AML-193 (cell line): Measurements from ENCODE around the gene NRXN3.

Experiments used
- DNase-seq, 2 experiments: peaks; one replicate each; lab custom pipeline; 2025; lab: John Stamatoyannopoulos, UW

NRXN3 gene

DNA sequence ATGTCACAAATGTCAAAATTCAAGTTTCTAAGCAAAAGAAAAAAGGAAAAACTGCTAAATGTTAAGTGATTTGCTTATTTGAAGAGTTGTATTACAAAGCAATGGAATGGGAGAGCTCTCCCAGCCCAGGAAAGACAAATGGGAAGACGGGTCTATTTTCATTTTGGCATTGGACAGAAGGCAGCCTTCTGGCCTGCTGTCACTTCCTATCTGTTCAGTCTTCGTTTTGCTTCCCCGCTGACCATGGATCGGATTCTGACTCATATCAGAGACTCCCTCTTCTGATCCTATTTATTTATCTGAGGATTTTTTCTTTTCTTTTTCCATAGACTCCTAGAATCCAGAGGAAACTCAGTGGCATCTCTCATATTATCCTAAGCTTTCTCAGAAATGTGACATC is 1406.3 kb downstream of the NRXN3 start:
- DNase-seq = no peak

DNA sequence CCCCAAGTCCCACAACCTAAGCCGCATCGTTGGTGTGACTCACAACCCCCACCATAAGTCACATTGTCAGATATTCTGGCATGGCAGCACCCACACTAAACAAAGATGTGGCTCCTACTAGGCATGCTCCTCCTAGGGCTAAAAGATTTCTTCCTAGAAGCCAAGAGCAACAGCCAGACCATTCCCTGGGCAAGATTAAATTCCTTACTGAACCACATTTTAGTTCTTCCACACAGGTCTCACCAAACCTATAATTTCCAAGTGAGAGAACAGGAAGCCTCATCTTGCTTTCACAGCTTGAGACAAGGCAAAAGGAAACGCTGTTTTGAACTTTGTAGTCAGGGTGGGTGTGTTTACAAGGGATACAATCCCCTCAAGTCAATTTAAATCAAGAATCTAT is 1408.3 kb downstream of the NRXN3 start:
- no peak for DNase-seq

DNA sequence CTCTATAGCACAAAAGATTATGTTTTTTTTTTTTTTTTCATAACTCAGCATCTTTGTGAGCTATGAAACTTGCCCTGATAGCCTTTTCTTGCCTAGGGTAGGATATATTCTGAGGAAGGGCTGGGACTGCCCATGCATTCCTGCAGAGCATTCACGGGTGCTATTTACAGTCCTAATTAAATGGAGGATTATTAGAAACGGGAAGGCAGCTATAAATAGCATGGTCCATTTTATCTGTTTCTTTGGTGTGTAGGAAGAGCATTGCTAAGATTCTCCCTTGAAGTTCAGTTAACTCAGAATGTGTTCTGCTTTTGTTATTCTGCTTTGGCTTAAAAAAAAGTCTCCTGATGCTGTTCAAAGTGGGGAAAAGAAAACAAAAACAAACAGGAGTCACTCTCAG is 1410.2 kb downstream of the NRXN3 start:
- DNase-seq = no peak

DNA sequence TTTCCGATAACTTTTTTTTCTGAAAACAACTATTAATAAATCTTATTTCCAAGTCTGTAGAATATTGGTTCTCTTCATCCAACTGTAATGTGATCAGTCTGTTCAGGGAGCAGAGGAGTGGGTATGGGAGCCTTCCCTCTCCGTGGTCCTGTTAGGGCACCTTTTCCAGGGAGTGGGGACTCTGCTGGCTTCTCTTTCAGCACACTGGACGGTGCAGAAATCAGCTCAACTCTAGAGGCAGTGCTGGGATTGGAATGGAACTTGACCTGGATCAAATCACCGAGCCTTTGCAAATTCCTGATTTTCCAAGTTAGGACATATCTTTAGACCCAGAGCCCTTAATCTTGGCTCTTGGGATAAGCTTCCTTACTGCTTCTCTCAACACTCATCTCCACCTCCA is 1410.7 kb downstream of the NRXN3 start:
- DNase-seq = no peak

DNA sequence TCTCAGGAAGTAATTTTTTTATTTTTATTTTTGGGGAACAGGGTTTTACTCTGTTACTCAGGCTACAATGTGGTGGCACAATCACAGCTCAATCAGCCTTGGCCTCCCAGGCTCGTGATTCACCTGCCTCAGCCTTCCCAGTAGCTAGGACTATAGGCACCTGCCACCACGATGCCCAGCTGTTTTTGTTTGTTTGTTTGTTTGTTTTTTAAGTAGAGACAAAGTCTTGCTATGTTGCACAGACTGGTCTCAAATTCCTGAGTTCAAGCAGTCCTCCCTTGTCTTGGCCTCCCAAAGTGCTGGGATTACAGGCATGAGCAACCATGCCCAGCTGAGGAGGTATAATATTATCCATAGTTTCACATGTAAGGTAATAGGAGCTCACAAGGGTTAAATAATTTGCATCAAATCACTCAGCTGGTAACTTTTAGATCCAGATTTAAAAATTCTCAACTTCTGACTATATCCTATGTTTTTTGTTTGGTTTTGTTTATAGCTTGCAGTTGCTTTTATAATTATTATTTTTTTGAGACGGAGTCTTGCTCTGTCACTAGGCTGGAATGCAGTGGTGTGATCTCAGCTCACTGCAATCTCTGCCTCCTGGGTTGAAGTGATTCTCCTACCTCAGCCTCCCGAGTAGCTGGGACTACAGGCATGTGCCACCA is 1411.9 kb downstream of the NRXN3 start:
- DNase-seq = no peak

DNA sequence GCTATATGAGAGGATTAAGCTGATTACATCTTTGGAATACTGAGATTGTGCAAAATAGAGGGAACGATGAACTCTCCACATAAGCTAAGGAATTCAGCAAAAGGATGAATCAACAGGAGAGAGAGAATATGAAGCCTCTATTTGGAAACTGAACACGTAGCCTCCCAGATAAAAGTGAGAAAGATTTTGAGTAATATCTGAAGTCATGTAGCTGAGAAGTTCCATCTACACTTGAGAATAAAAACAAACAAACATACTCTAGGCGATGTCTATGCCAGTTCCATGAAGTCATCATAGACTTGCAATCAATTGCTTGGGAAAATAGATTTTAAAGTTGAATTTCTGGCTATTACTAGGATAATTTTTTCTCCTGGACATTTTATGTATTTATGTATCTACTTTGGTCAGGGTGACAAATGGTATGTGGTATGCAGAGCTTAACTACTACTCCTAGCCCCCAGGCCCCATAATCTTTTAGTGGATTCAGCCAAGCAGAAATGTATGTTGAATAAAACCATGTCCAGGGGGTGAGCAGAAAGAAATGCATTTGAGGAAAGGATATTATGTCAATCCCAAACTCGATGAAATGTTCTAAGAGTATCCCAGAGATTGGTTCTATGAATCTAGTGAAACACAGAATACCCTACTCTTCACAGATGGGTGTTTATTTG is 1413.7 kb downstream of the NRXN3 start:
- no peak for DNase-seq

DNA sequence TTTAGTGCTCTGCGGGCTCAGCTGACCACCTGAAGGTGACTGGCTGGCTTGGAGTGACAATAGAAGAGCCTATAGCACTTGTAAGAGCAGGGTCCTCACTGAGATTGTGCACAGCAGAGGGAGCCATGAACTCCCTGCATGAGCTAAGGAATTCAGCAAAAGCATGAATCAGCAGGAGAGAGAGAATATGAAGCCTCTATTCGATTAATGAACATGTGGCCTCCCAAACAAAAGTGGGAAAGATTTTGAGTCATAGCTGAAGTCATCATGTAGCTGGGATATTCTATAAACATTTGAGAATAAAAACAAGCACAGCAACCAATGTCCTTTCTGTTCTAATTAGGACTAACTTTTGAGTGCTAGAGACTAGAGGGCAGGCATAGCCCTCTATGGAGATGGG is 1414.5 kb downstream of the NRXN3 start:
- DNase-seq = no peak

DNA sequence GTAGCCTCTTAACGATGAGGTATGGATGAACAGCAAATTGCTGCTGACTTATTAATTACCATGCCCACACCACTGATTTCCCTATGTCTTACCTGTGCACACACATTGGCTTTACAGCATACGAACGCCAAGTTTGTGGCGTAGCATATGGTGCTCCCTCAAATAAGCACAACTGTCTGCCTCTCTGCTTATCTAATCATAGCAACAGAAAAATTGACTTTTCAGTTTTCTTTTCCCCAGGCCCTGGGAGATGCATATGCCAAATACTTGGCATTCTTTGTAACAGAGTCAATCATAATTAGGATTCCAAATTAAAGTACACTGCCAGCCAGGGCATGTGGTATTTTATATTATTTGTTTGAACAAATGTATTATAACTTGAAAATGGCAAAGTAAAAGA is 1415.7 kb downstream of the NRXN3 start:
- no peak for DNase-seq

DNA sequence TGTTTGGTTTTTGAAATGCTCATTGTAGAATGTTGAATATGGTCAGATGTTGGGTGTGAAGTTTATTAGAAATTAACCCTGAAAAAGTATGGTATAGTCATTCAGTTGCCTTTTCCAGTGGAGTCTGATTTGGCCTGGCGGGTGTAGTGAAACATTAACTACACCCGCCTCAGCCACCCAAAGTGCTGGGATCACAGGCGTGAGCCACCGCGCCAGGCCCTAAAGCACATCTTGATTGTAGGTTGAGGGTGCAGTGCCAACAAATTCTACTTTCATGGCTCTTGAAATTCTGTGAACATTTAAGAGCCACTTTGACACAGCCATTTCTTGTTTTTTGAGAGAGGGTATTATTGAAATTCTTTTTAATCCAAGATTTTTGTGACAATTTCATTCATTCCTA is 1416.2 kb downstream of the NRXN3 start:
- no peak for DNase-seq

DNA sequence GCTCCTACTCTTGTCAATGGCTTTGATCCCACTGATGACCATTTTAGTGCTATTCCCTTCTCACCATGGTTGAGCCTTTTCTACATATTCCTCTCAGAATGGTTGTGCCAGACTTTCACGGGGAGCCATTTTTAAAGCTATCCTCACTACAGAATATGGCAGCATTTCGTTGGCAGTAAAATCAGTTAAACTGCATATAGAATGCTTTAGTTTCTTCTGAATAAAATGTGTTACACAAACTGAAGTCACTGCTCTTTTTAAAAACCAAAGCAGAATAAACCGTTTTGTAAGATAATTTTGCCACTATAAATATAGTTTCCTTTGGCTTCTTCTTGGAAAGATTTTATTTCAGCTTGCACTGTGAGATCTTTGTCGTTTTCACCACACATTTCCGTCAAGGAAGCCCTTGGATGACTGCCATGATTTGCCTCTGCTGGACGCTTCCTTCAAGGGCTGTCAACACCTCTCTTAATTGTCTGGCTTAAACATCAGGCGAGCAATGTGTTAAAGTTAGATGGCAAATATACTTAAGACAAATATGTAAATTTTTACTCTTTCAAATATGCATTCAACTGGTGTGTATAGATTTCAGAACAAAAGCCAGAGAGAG is 1416.9 kb downstream of the NRXN3 start:
- DNase-seq = no peak

DNA sequence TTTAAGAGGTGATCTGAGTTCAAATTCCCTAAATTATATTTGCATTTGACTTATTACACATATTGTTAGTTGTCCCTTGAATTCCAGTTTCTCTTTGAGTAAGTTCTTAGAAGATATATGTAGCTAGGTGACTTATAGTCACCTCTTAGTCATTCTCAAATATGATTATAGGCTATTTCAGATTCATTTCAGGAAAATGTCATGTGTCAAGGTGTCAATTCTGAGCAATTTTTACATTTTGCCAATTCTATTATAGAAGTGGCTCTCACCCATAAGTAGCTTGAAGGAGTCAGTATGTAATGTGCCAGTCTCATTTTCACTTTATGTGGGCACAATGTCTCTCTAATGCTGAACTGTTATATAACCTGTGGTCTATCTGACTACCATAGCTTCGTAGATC is 1417.7 kb downstream of the NRXN3 start:
- DNase-seq = no peak

DNA sequence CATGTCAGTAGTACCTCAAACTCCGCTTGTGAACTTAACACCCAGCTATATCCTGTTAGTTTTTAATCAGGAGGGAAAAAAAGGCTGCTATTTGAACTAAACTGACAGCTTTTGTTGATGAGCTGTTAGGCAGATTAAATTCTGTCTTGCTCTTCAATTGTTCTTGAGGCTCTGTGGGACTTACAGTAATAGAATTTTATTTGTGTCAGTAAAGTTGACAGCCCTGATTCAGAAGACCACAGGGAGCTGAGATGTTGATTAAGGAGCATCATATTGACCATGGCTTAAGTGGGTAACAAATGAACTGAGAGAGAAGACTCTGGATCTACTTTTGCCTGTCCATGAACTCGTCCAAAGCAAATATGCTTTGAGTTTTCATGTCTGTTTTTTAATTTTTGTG is 1418.2 kb downstream of the NRXN3 start:
- DNase-seq = no peak

DNA sequence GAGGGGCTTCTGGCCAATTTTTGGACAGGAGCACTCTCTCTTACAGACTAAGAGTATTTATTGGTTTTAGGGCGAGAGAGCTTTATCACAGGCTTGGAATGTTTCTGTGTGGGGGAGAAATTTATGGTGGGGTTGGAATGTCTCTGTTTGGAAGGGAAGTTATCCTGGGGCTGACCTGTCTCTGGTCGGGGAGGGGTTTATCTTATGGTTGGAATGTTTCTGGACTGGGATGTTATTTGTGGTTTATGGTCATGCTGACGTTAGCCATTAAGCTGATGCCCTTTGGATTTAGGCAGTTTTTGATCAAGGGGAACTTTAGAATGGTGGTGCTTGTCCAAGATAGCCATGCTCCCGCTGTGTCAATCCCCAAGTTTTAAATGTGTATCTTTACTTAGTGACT is 1426.4 kb downstream of the NRXN3 start:
- DNase-seq = no peak

DNA sequence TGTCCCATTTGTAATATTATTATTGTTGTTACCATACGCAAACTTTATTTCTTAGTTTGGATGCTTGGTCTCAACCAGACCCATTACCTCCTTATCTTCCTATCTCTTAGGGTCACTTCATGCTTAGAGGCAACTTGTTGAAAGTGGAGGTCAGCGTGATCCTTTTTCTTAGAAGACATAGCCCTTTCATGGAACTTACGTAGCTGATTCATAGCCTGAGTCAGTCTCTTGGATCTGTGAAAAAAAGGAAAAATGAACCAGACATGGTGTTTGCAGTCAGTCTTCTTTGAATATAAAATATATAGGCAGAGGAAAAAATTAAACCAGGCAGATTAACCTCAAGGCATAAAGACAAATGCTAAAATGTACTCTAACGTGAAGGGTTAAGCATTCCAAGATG is 1427.4 kb downstream of the NRXN3 start:
- no peak for DNase-seq

DNA sequence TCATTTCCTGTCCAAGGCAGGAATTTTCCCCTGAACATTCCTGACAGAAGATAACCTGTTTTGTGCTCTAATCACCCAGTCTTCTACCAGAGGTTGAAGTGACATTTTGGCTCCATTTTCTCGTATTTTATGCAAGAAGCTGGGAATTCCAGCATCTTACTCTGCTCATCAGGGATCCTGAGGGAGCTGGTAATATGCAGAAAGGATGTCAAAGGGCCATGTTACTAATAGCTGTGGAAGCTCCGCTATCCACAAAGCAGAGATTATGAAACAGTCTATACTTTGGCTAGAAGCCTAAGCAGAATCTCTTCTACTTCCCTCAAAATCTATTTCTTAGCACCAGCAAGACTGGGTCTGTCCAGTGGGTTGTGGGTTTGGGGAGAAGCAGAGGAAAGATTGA is 1428.2 kb downstream of the NRXN3 start:
- DNase-seq = no peak

DNA sequence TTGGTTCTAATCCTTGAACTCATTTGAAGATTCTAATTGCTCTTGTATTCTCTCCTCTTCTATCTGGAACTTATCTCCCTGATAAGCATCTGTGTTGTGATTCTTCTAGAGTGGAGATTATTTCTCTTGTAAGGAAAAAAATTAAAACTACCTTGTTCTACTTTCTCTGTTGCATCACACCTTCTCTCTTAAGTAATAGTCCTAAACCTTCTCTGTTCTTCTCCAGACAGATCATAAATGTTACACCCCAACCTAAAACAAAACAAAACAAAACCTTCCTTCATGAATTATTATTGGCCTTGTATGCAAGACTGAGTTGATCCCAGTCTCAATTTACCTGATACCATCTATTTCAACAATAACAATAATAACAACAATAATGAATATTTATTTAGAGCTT is 1429.1 kb downstream of the NRXN3 start:
- no peak for DNase-seq

DNA sequence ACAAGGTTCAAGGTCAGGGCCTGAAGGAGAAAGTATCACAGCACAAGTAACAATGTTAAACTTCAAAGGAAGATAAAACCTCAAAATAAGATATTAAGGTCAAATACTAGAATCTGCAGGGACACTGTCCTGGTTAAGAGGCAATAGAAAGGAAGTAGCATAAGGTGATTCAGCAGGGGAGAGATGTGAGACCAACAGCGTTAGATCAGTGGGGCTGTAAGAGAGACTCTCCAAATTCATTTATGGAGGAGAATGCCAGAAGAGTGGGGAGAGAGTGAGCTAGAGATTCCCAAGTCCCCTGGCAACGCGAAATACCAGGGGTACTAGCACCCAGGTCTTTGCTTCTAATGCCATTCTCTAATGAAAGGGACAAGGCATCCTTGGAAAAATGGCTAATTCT is 1430.2 kb downstream of the NRXN3 start:
- DNase-seq = no peak

DNA sequence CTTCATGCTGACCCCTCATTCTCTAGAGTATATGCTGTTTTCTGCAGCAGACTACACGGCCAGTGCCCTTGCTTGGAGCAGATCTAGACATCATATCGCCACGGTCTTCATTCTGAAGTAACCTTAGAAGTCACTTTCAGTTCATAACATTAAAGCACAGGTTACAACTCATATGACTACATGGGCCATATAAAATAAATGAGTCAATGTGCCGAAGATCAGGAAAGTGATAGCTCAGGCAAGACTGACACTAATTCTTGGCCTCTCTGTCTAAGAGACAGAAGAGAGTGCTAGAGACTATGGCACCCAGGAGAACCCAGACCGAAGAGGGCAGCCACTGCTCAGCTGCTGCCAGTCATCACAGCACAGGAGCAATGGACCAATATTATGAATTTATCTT is 1431.4 kb downstream of the NRXN3 start:
- DNase-seq = no peak

DNA sequence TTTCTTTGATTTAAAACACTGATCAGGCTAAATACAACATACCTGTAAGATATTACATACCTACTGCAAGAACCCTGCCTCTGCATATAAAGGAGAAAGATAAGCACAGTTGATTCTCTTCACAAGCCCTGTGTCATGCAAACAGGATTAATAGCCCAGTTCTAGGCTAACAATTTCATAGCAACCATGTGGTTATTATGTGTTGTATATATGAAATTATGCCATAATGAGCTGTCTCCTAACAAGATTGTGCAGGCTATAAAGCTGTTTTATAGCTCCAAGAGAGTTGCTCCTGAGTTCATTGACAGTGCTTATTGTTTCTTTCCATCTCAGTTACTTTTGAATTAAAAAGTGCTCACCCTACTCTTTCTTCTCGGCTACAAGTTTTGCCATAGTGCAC is 1431.9 kb downstream of the NRXN3 start:
- DNase-seq = no peak

DNA sequence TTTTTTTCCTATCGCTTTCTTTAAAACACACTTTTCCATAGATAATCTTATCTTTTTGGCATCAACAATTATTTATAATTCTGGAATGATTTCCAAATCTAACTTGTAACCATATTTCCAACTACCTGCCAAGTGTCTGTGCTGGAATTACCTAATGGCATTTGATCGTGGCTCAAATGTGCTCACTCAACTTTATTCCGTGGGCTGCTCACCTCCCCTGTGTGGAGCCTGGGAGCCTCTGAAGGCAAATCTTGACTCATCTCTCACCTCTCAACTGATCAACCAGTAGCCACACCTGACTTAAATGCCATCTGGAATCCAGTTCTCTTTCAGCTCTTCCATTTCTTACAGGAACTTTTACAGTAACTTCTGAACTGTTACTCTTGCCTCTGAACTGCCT is 1432.6 kb downstream of the NRXN3 start:
- DNase-seq = no peak

DNA sequence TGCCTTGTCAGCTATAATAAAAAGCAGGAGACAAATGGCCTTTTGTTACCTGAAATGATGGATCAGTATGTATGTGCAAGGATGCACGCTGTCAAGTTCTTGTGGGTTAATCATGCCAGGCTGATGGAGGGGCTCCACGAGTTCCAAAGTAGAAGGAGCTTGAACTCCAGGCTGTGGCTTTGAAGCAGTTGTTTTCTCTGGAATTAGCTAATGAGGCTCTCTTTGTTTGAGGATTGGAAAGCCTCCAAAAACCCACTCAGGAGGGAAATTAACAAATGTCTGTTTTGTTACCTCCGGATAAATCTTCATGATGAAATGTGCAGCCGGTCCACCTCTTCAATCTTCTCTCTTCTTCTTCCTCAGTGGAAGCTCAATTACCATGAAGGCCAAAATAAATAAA is 1435.7 kb downstream of the NRXN3 start:
- DNase-seq = no peak

DNA sequence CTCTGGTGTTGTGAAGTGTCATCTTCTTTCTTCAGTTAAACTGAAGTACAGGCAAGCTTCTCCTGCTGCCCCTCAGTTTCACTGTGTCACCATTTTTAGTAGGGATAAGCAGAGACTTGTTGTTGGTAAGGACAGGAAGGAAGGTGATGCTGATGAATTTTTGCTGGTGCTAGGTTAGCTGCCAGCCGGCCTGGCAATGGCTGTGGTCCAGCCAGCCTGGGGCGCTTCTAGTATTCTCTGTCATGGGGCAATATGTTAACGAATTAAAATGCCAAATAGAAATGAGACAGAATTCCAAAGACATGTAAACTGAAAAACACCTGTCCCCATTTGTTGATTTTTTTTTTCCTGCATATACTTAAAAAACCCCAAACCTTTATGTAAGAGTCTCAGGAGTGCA is 1438.3 kb downstream of the NRXN3 start:
- no peak for DNase-seq

DNA sequence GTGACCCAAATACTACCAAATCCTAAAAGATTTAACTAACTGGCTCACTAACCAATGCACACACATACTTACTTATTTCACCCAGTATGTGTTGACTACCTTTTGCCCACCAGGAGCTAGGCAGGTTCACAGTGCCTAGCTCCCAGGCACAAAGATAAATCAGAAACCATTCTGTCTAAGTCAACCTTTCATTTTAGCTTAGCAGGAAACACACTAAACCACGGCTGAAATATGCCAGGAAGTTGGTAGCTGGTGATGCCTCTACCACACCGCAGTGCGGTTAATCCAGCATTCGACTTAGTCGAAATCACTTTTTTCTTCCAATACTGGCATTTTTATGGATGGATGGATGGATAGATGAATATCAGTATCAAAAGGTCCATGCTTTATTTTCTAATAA is 1443.5 kb downstream of the NRXN3 start:
- no peak for DNase-seq

DNA sequence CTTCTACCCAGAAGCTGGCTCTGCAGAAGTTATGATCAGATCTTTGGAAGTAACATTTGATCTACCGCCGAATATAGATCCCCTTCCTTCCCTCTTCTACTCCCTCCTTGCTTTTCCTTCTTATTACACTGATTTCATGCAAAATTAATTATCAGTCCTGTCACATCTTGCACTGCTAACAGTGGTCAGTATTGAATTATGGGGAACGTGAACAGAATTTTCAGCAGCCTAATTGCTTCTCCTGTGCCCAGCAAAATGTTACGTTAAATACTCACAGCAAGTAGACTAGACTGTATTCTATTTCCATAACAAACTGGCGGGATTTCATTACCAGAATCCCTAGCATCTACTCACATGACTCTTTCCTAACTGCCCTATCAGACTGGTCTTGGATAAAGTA is 1444.3 kb downstream of the NRXN3 start:
- no peak for DNase-seq
